Right cardiac atrium (tissue), 5 donors: Measurements from ENCODE around the gene C5orf46. TPM values are rescaled to one million over a fixed set of nuclear protein-coding genes. Genes with fewer than 3 reads are reported as not detected.

Source experiments
- ATAC-seq, 2 donors: fragments of 200-7000 bp; cut with Tn5 transposase; one replicate each; pipeline versions ENCODE4 v1.8.0 to v1.9.1; 2020; ENCODE audit warnings: moderate library complexity in 2 of 2, mild to moderate bottlenecking in 1 of 2
- DNase-seq, 3 donors: peaks; one replicate each; pipeline ENCODE4 v3.0.0-alpha.2; 2020
- H3K27ac ChIP-seq: one replicate; pipeline ENCODE4 v1.5.1; 2013; ENCODE audit warnings: mild to moderate bottlenecking, low read length, control low read depth, moderate library complexity
- H3K27me3 ChIP-seq: one replicate; pipeline ENCODE4 v1.6.1; 2013; ENCODE audit not compliant: control insufficient read depth, insufficient read depth
- H3K4me1 ChIP-seq: one replicate; pipeline ENCODE4 v1.6.1; 2013; ENCODE audit warnings: low read length; ENCODE audit not compliant: control insufficient read depth, insufficient read depth
- H3K4me3 ChIP-seq: one replicate; pipeline ENCODE4 v1.5.1; 2013; ENCODE audit warnings: low read length, control low read depth
- H3K9me3 ChIP-seq: one replicate; pipeline ENCODE4 v1.6.1; 2013; ENCODE audit warnings: low read length; ENCODE audit not compliant: control insufficient read depth
- WGBS: extraction: QIAGEN DNeasy Blood & Tissue Kit; methylation state at CpG from one replicate; pipeline ENCODE4 v1.1.7; 2013; 5-methylcytosine and 5-hydroxymethylcytosine counted together
- intact Hi-C, 4 donors: fragments of 100-400 bp; cut with DNase I; formaldehyde crosslinking; loops; one replicate each; pipeline versions ENCODE4 v1.11.0 to v1.14.0; 2022 to 2023
- polyA plus RNA-seq: library from polyadenylated mRNA; stranded (reverse); fragments of 200-250 nt; gene quantifications from one replicate; pipeline ENCODE4 v1.2.3, GENCODE V29; 2013
- total RNA-seq, 4 donors: library from RNA; stranded (reverse); fragmentation: NEBNext Ultra II Directional; extraction: Animal tissue kit (Norgen Biotek cat#: 25700); gene quantifications; one replicate each; pipeline ENCODE4 v1.2.1, GENCODE V29; 2021
- donor health status: healthy with polysubstance abuse.
- donor health status: DM: no; HTN: yes; CAD: no.
- donor health status: DM: no; HTN: no; CAD: no.
- donor health status: DM: no; HTN: yes; CAD: no; lungs with severe emphysema.
- donor health status: DM: yes; HTN: yes; CAD: no.

The C5orf46 gene
- total and polyA plus RNA-seq, 5 donors, result 1.5 to 6.0 (median 2.9) TPM

GRCh38 chr5:147893820-147894219, 12.5 kb downstream of the C5orf46 start:
- Histone ChIP-seq H3K4me3 (no peak overlapping the region), H3K4me1 (no peaks in the 10 kb centered on the region), H3K27me3 (no peaks in the 10 kb centered on the region), H3K9me3 (no peaks in the 10 kb centered on the region), H3K27ac (no peak overlapping the region)
- WGBS, result 28% methylated on average over 2 of the region's 2 CpGs
- ATAC-seq, result peak in 1 of 2 donors; percentile 86
- DNase-seq, result no peak
- intact Hi-C loops, result no loop called here

GRCh38 chr5:147892696-147893296, 13.5 kb downstream of the C5orf46 start:
- no peaks in the 10 kb centered on the region for H3K9me3 ChIP-seq
- intact Hi-C loops, result no loop called here
- 55% methylated on average over 3 of the region's 3 CpGs for WGBS
- peak; percentile 74 to 91 for ATAC-seq
- peak in 2 of 3 donors; percentile 21 to 40 for DNase-seq
- no peaks in the 10 kb centered on the region for H3K27me3 ChIP-seq
- no peak overlapping the region for H3K4me3 ChIP-seq
- H3K4me1 ChIP-seq, result no peaks in the 10 kb centered on the region
- no peak overlapping the region for H3K27ac ChIP-seq

GRCh38 chr5:147887930-147888329, 18.4 kb downstream of the C5orf46 start:
- no peaks in the 10 kb centered on the region for H3K4me1 ChIP-seq
- ATAC-seq (no peak), DNase-seq (no peak)

GRCh38 chr5:147887026-147887627, 19.2 kb downstream of the C5orf46 start:
- 11% methylated on average over 3 of the region's 3 CpGs for WGBS
- no peak for ATAC-seq
- intact Hi-C loops, result loop anchor here (5.0 kb wide), 2 partner anchors 45 to 50 kb away; no protein-coding TSS in a partner anchor

More at GRCh38 chr5:147887930-147888329, 18.4 kb downstream of the C5orf46 start:
- no peaks in the 10 kb centered on the region for H3K9me3 ChIP-seq
- no peak overlapping the region for H3K4me3 ChIP-seq
- no peak overlapping the region for H3K27ac ChIP-seq
- 63% methylated on average over 2 of the region's 2 CpGs for WGBS
- no peaks in the 10 kb centered on the region for H3K27me3 ChIP-seq
- intact Hi-C loops, result loop anchor here (5.0 kb wide), 2 partner anchors 44 to 49 kb away; no protein-coding TSS in a partner anchor

GRCh38 chr5:147882586-147883313, 23.6 kb downstream of the C5orf46 start:
- DNase-seq (peak in 2 of 3 donors; percentile 38 to 49), ATAC-seq (peak; percentile 66 to 94)
- no peaks in the 10 kb centered on the region for H3K27me3 ChIP-seq
- no peaks in the 10 kb centered on the region for H3K4me1 ChIP-seq
- 21% methylated on average over 6 of the region's 6 CpGs for WGBS
- intact Hi-C loops, result no loop called here
- no peak overlapping the region for H3K4me3 ChIP-seq
- H3K9me3 ChIP-seq, result no peaks in the 10 kb centered on the region
- no peak overlapping the region for H3K27ac ChIP-seq

More at GRCh38 chr5:147887026-147887627, 19.2 kb downstream of the C5orf46 start:
- no peaks in the 10 kb centered on the region for H3K4me1 ChIP-seq
- no peaks in the 10 kb centered on the region for H3K27me3 ChIP-seq
- no peaks in the 10 kb centered on the region for H3K9me3 ChIP-seq
- no peak overlapping the region for H3K4me3 ChIP-seq
- H3K27ac ChIP-seq, result no peak overlapping the region
- DNase-seq, result no peak

GRCh38 chr5:147880487-147880886, 25.9 kb downstream of the C5orf46 start:
- 92% methylated on average over 2 of the region's 2 CpGs for WGBS
- DNase-seq (no peak), ATAC-seq (no peak)
- intact Hi-C loops, result no loop called here
- no peaks in the 10 kb centered on the region for H3K9me3 ChIP-seq
- H3K4me1 ChIP-seq, result no peaks in the 10 kb centered on the region
- no peak overlapping the region for H3K27ac ChIP-seq
- no peaks in the 10 kb centered on the region for H3K27me3 ChIP-seq
- no peak overlapping the region for H3K4me3 ChIP-seq

GRCh38 chr5:147879784-147880183, 26.6 kb downstream of the C5orf46 start:
- intact Hi-C loops, result no loop called here

GRCh38 chr5:147878066-147878759, 28.1 kb downstream of the C5orf46 start, which contains the start of gene SCGB3A2:
Gene SCGB3A2 (plus strand): TSS chr5:147878711. CDS start chr5:147878804, 93 bp downstream.
- intact Hi-C loops, result no loop called here
- no peaks in the 10 kb centered on the region for H3K27me3 ChIP-seq
- DNase-seq (no peak), ATAC-seq (no peak)
- H3K27ac ChIP-seq, result no peak within 1 kb of the TSS
- no peak within 1 kb of the TSS for H3K4me3 ChIP-seq
- H3K9me3 ChIP-seq, result no peaks in the 10 kb centered on the region
- 47% methylated on average over 2 of the region's 2 CpGs for WGBS
- no peaks in the 10 kb centered on the region for H3K4me1 ChIP-seq

More at GRCh38 chr5:147879784-147880183, 26.6 kb downstream of the C5orf46 start:
- Histone ChIP-seq H3K27ac (no peak overlapping the region), H3K4me1 (no peaks in the 10 kb centered on the region), H3K27me3 (no peaks in the 10 kb centered on the region), H3K4me3 (no peak overlapping the region), H3K9me3 (no peaks in the 10 kb centered on the region)
- 95% methylated on average over 3 of the region's 3 CpGs for WGBS
- ATAC-seq (no peak), DNase-seq (no peak)

GRCh38 chr5:147876626-147877025, 29.7 kb downstream of the C5orf46 start:
- H3K4me1 ChIP-seq, result no peaks in the 10 kb centered on the region
- H3K4me3 ChIP-seq, result no peak overlapping the region
- H3K9me3 ChIP-seq, result no peaks in the 10 kb centered on the region
- DNase-seq (no peak), ATAC-seq (no peak)
- intact Hi-C loops, result no loop called here
- no peaks in the 10 kb centered on the region for H3K27me3 ChIP-seq
- WGBS, result 82% methylated on average over 2 of the region's 2 CpGs
- H3K27ac ChIP-seq, result no peak overlapping the region

- no peaks in the 10 kb centered on the region for H3K9me3 ChIP-seq
- DNase-seq (no peak), ATAC-seq (no peak)
- intact Hi-C loops, result no loop called here
- H3K27ac ChIP-seq, result no peak overlapping the region
- H3K4me1 ChIP-seq, result no peaks in the 10 kb centered on the region
- H3K27me3 ChIP-seq, result no peaks in the 10 kb centered on the region
- H3K4me3 ChIP-seq, result no peak overlapping the region
Measured at GRCh38 chr5:147876141-147876540, 30.2 kb downstream of the C5orf46 start.
